Measurements from ENCODE around the gene ZBTB5.

Gene ZBTB5

DNA sequence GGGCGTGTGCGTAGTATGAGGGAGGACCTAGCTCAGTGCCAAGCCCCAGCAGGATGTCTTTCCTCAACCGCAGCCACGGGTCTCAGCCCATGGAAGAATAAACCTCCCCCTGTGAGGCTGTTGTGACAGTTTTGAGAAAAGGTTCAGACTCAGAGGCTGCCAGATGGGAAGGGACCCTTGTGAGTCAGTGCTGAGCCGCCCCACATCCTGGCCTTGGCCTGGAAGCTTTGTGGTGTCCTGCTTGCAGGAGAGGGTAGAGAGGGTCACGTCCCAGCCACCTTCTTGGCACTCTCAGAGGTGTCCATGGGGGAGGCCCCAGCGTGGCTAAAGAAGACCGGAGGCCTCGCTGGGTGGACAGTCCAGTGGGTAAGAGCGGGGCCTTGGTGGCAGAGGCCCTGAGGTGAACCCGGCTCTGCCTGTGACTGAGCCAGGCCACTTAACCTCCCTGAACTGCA lies 39.9 kb downstream of the ZBTB5 start:
- TF ChIP-seq, protein P1, sequence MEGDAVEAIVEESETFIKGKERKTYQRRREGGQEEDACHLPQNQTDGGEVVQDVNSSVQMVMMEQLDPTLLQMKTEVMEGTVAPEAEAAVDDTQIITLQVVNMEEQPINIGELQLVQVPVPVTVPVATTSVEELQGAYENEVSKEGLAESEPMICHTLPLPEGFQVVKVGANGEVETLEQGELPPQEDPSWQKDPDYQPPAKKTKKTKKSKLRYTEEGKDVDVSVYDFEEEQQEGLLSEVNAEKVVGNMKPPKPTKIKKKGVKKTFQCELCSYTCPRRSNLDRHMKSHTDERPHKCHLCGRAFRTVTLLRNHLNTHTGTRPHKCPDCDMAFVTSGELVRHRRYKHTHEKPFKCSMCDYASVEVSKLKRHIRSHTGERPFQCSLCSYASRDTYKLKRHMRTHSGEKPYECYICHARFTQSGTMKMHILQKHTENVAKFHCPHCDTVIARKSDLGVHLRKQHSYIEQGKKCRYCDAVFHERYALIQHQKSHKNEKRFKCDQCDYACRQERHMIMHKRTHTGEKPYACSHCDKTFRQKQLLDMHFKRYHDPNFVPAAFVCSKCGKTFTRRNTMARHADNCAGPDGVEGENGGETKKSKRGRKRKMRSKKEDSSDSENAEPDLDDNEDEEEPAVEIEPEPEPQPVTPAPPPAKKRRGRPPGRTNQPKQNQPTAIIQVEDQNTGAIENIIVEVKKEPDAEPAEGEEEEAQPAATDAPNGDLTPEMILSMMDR (IDR thresholded peaks at IDR 0.05; ENCODE audit: low read depth, low read length) = no peak
- no peak for DNase-seq (ENCODE audit: extremely low read depth, low read depth)

DNA sequence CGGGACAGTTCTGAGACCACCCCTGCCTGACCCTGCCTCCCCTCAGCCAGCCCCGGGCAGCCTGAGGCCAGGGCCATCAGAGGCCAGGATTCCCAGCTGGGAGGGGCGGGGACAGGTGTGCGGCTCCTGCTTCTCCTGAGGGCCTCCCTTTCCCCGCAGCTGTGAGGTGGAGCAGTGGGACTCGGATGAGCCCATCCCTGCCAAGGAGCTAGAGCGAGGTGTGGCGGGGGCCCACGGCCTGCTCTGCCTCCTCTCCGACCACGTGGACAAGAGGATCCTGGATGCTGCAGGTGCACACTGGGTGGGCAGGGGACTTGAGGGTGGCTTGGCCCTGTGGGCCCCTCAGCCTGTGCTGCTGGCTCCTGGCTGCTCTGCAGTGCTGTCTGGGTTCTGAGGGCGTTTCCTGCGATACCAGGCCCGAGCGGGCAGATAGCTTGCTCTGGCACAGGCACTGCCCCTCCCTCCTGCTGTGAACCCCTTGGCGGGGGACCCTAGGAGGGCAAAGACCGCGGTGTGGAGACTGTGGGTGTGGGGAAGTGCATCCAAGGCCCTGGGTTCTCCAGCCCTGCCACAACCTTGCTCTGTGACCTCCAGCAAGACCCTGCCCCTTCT lies 40.5 kb downstream of the ZBTB5 start:
- DNase-seq (ENCODE audit: extremely low read depth, low read depth) = no peak
- TF ChIP-seq, protein P1 (IDR thresholded peaks at IDR 0.05; ENCODE audit: low read depth, low read length) = no peak

GRCh38 chr9:37424204-37424685 lies 41.0 kb downstream of the ZBTB5 start:
- TF ChIP-seq, protein P1 (IDR thresholded peaks at IDR 0.05; ENCODE audit: low read depth, low read length) = no peak
- no peak for DNase-seq (ENCODE audit: extremely low read depth, low read depth)

DNA sequence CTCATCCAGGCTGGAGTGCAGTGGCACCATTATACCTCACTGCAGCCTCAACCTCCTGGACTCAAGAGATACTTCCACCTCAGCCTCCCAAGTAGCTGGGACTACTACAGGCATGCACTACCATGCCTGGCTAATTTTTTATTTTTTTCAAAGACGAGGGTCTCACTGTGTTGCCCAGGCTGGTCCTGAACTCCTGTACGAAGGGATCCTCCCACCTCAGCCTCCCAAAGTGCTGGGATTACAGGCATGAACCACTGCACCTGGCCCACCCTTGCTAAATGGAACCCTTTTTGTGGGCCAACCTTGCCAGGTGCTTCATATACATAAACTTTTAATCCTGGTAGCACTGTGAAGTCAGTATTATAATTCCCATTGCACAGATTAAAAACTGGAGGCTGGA lies 41.7 kb downstream of the ZBTB5 start:
- no peak for DNase-seq (ENCODE audit: extremely low read depth, low read depth)
- TF ChIP-seq, protein P1 (IDR thresholded peaks at IDR 0.05; ENCODE audit: low read depth, low read length) = no peak

DNA sequence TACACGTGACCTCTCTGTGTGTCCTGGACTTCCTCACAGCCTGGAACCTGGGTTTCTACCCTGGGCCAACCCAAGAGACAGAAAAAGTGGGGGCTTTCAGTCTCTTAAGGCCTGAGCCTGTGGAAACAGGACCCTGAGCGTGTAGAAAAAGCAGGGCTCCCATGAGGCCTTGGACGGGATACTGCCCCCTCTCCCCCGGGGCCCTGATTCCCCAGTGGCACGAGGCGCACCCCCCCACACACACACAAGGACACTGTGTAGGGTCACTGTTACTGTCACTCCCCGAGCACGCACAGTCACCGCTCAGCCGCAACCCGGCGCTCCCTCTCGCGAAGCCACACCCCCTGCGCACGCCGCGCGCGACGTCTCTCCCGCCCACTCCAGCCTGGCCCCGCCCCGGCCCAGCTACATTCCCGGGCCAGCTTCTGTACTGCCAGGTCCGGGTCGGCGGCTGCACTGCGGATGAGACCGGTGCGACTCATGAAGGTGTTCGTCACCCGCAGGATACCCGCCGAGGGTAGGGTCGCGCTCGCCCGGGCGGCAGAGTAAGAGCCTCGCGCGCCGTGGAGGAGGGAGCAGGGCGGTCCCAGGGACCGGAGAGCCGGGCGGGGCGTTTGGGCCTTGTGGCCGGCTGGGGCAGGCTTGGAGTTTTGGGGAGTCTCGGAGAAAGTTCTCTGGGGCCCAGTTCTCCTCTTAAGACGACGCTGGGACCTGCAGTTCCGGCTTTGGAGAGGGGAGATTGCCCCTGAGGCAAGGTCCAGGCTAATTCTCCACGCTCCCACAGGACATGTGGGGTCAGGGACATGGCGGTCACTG lies 42.8 kb downstream of the ZBTB5 start, which contains the start of gene GRHPR:
TSS of gene GRHPR (plus strand) at position 408 of the 816 bp plus-strand sequence. CDS start at position 463, 55 bp downstream.
- peak; percentile 25 for DNase-seq (ENCODE audit: extremely low read depth, low read depth)
- TF ChIP-seq, protein P1 (IDR thresholded peaks at IDR 0.05; ENCODE audit: low read depth, low read length) = no peak

DNA sequence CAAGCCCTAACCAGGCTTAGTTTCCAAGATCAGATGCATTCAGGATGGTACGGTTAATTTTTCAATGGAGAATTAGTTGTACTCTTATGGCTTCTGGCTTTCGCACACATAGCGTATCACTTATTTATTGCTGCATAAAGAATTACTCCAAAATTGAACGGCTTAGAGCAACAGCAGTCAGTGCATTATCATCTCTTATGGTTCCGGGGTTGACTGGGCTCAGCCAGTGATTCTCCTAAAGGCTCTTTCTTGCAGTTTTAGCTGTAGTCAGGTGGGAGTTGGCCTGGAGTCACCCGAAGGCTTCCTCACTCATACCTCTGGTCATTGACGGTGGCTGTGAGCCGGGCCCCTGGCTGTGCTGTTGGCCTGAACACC lies 43.3 kb downstream of the ZBTB5 start:
- DNase-seq (ENCODE audit: extremely low read depth, low read depth) = no peak
- TF ChIP-seq, protein P1 (IDR thresholded peaks at IDR 0.05; ENCODE audit: low read depth, low read length) = no peak
